Liver (tissue), 9 donors: Measurements from ENCODE around the gene AATK. TPM values are rescaled to one million over a fixed set of nuclear protein-coding genes. Genes with fewer than 3 reads are reported as not detected.
A peak's percentile ranks its signal among the peaks of the same experiment; 100 is the strongest.

Experiments used
- DNase-seq: peaks from one replicate; pipeline ENCODE4 v3.0.0-alpha.2; 2017; ENCODE audit warnings: low spot score
- H3K27ac ChIP-seq, 2 donors: one replicate each; pipeline ENCODE4 v1.7.0; 2013; ENCODE audit warnings: inconsistent platforms in 2 of 2, low read length in 2 of 2, control low read depth in 1 of 2, low read depth in 1 of 2, mild to moderate bottlenecking in 1 of 2
- H3K27me3 ChIP-seq, 4 donors: one replicate each; pipeline versions ENCODE4 v1.6.1 to v1.7.0; 2013; ENCODE audit warnings: low read length in 3 of 4, inconsistent platforms in 1 of 4, mild to moderate bottlenecking in 1 of 4, moderate library complexity in 1 of 4; ENCODE audit not compliant: control insufficient read depth in 4 of 4, insufficient read depth in 4 of 4
- H3K36me3 ChIP-seq, 4 donors: one replicate each; pipeline versions ENCODE4 v1.6.1 to v1.7.0; 2013; ENCODE audit warnings: low read length in 3 of 4, mild to moderate bottlenecking in 3 of 4, low read depth in 1 of 4, moderate library complexity in 1 of 4; ENCODE audit not compliant: control insufficient read depth in 4 of 4, insufficient read depth in 3 of 4
- H3K4me1 ChIP-seq, 4 donors: one replicate each; pipeline versions ENCODE4 v1.6.1 to v1.7.0; 2013; ENCODE audit warnings: low read length in 3 of 4, mild to moderate bottlenecking in 3 of 4, moderate library complexity in 1 of 4; ENCODE audit not compliant: control insufficient read depth in 4 of 4, insufficient read depth in 4 of 4
- H3K4me3 ChIP-seq, 3 donors: one replicate each; pipeline versions ENCODE4 v1.6.1 to v1.7.0; 2013; ENCODE audit warnings: low read length in 3 of 3, control low read depth in 1 of 3, low read depth in 1 of 3, mild to moderate bottlenecking in 1 of 3
- H3K9ac ChIP-seq, 2 donors: one replicate each; pipeline ENCODE4 v1.7.0; 2013; ENCODE audit warnings: low read length in 2 of 2, mild to moderate bottlenecking in 2 of 2, moderate library complexity in 2 of 2, control low read depth in 1 of 2, low read depth in 1 of 2
- H3K9me3 ChIP-seq, 4 donors: one replicate each; pipeline versions ENCODE4 v1.6.1 to v1.7.0; 2013; ENCODE audit warnings: low read length in 3 of 4; ENCODE audit not compliant: control insufficient read depth in 4 of 4
- EGR1 ChIP-seq, 2 donors: IDR thresholded peaks; 2 replicates each; pipeline ENCODE4 v1.6.1; 2016 to 2018; ENCODE audit warnings: antibody characterized with exemption in 2 of 2, low read depth in 2 of 2
- FOXA1 ChIP-seq: IDR thresholded peaks from 2 replicates; pipeline ENCODE4 v1.6.1; 2016; ENCODE audit warnings: antibody characterized with exemption
- FOXA2 ChIP-seq: IDR thresholded peaks from 2 replicates; pipeline ENCODE4 v1.6.1; 2016; ENCODE audit warnings: antibody characterized with exemption
- GABPA ChIP-seq, 2 donors: IDR thresholded peaks in 1 of 2; conservative IDR thresholded peaks in 1 of 2; 2 replicates each; pipeline ENCODE4 v1.6.1; 2016; ENCODE audit warnings: antibody characterized with exemption in 2 of 2, mild to moderate bottlenecking in 1 of 2, moderate library complexity in 1 of 2
- HNF4G ChIP-seq: IDR thresholded peaks from 2 replicates; pipeline ENCODE4 v1.6.1; 2016; ENCODE audit warnings: antibody characterized with exemption
- JUND ChIP-seq, 2 donors: IDR thresholded peaks; 2 replicates each; pipeline ENCODE4 v1.6.1; 2016; ENCODE audit warnings: antibody characterized with exemption in 2 of 2
- NR2F2 ChIP-seq: IDR thresholded peaks from 2 replicates; pipeline ENCODE4 v1.6.1; 2016; ENCODE audit warnings: antibody characterized with exemption
- RAD21 ChIP-seq, 2 donors: IDR thresholded peaks; 2 replicates each; pipeline ENCODE4 v1.6.1; 2016; ENCODE audit warnings: antibody characterized with exemption in 2 of 2, mild to moderate bottlenecking in 2 of 2
- SP1 ChIP-seq: IDR thresholded peaks from 2 replicates; pipeline ENCODE4 v1.6.1; 2018; ENCODE audit warnings: antibody characterized with exemption, mild to moderate bottlenecking
- YY1 ChIP-seq: IDR thresholded peaks from 2 replicates; pipeline ENCODE4 v1.6.1; 2016; ENCODE audit warnings: antibody characterized with exemption, mild to moderate bottlenecking
- WGBS: extraction: QIAGEN DNeasy Blood & Tissue Kit; methylation state at CpG from one replicate; pipeline ENCODE4 v1.1.7; 2013; 5-methylcytosine and 5-hydroxymethylcytosine counted together
- polyA plus RNA-seq, 2 donors: library from polyadenylated mRNA; stranded (reverse) in 1 of 2; unstranded in 1 of 2; fragments of 200-250 nt in 1 of 2; fragments of >200 nt in 1 of 2; fragmentation: Nextera tagmentation in 1 of 2; extraction: Ambion mirVana in 1 of 2; gene quantifications; one replicate each; pipeline versions ENCODE4 v1.2.1 to v1.2.3, GENCODE V29; 2013 to 2015
- total RNA-seq, 2 donors: library from RNA; depleted of rRNA; stranded (reverse); fragments of >200 nt; gene quantifications; one replicate each; pipeline ENCODE4 v1.2.3, GENCODE V29; 2014
- TF ChIP-seq, protein P1 (sequence below): IDR thresholded peaks from 2 replicates; pipeline ENCODE4 v1.6.1; 2016; ENCODE audit warnings: antibody characterized with exemption, mild to moderate bottlenecking
- TF ChIP-seq, protein P2 (sequence below): fragments of 150-350 bp; IDR thresholded peaks from 2 replicates; pipeline ENCODE4 v1.5.1; 2017; ENCODE audit warnings: improper control_type of control experiment, low read depth, low read length; ENCODE audit not compliant: missing input control
- TF ChIP-seq, protein P3 (sequence below): IDR thresholded peaks from 2 replicates; pipeline ENCODE4 v1.6.1; 2016; ENCODE audit warnings: antibody characterized with exemption
- TF ChIP-seq, protein P4 (sequence below): IDR thresholded peaks from 2 replicates; pipeline ENCODE4 v1.6.1; 2016; ENCODE audit warnings: antibody characterized with exemption
- donor health status: healthy.
- donor health status: healthy.
- donor health status: healthy.
- donor health status: healthy.
- donor health status: healthy.

AATK gene
- total and polyA plus RNA-seq, 4 donors: 0.24 to 2.3 (median 0.62) TPM

DNA sequence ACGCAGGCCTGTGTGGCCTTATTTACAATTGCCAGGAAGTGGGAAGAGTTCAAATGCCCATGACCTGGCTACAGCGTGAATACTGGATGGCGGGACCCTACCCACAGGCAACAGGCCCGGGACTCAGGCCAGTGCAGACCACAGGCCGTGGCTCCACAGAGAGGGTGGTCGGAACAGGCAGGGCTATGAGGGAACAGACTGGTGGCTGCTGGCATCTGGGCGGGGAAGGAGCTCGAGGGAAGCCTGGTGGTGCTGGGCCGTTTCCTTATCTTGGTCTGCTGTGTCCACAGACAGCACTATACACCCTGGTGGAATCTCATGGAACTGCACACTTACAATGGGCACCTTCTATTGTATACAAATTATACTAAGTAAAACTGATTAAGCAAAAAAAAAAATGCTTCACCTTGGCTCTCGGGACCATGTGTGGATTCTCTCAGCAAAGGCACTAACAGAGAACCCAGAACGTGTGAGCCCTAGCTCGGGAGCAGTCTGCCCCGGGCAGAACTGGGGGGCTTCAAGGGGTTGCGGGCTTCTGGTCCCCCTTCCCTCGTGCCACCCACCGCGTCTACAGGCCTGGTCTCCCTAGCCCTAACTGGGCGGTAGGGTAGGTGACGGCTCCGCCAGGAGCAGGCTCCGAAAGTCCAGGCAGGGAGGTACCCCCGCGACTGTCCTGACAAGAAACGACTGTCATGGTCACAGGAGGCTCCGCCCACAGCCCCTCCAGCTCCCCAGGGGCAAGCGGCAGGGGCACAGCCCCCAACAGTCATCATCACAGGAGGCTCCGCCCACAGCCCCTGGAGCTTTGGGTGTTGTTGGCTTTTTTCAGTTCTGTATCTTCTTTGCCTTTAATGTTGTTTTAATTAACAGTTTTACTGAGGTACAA is 34.9 kb upstream of the AATK start:
- Histone ChIP-seq H3K36me3 (no peaks in the 10 kb centered on the region), H3K4me1 (no peaks in the 10 kb centered on the region), H3K9me3 (no peaks in the 10 kb centered on the region), H3K27ac (no peak overlapping the region), H3K9ac (no peak overlapping the region), H3K4me3 (no peak overlapping the region), H3K27me3 (no peaks in the 10 kb centered on the region)
- DNase-seq: peak; percentile 51
- WGBS: 73% methylated on average over 27 of the region's 27 CpGs
- TF ChIP-seq HNF4G (no peak), RAD21 (IDR thresholded peaks at IDR 0.05) (peak; percentile 70 to 78), JUND (IDR thresholded peaks at IDR 0.05) (no peak), YY1 (no peak), GABPA (IDR thresholded peaks at IDR 0.05 in 1 of 2, conservative IDR thresholded peaks at IDR 0.05 in 1 of 2) (no peak)
- TF ChIP-seq, protein P1, sequence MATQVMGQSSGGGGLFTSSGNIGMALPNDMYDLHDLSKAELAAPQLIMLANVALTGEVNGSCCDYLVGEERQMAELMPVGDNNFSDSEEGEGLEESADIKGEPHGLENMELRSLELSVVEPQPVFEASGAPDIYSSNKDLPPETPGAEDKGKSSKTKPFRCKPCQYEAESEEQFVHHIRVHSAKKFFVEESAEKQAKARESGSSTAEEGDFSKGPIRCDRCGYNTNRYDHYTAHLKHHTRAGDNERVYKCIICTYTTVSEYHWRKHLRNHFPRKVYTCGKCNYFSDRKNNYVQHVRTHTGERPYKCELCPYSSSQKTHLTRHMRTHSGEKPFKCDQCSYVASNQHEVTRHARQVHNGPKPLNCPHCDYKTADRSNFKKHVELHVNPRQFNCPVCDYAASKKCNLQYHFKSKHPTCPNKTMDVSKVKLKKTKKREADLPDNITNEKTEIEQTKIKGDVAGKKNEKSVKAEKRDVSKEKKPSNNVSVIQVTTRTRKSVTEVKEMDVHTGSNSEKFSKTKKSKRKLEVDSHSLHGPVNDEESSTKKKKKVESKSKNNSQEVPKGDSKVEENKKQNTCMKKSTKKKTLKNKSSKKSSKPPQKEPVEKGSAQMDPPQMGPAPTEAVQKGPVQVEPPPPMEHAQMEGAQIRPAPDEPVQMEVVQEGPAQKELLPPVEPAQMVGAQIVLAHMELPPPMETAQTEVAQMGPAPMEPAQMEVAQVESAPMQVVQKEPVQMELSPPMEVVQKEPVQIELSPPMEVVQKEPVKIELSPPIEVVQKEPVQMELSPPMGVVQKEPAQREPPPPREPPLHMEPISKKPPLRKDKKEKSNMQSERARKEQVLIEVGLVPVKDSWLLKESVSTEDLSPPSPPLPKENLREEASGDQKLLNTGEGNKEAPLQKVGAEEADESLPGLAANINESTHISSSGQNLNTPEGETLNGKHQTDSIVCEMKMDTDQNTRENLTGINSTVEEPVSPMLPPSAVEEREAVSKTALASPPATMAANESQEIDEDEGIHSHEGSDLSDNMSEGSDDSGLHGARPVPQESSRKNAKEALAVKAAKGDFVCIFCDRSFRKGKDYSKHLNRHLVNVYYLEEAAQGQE: no peak
- TF ChIP-seq, protein P2, sequence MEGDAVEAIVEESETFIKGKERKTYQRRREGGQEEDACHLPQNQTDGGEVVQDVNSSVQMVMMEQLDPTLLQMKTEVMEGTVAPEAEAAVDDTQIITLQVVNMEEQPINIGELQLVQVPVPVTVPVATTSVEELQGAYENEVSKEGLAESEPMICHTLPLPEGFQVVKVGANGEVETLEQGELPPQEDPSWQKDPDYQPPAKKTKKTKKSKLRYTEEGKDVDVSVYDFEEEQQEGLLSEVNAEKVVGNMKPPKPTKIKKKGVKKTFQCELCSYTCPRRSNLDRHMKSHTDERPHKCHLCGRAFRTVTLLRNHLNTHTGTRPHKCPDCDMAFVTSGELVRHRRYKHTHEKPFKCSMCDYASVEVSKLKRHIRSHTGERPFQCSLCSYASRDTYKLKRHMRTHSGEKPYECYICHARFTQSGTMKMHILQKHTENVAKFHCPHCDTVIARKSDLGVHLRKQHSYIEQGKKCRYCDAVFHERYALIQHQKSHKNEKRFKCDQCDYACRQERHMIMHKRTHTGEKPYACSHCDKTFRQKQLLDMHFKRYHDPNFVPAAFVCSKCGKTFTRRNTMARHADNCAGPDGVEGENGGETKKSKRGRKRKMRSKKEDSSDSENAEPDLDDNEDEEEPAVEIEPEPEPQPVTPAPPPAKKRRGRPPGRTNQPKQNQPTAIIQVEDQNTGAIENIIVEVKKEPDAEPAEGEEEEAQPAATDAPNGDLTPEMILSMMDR: peak; percentile 70

DNA sequence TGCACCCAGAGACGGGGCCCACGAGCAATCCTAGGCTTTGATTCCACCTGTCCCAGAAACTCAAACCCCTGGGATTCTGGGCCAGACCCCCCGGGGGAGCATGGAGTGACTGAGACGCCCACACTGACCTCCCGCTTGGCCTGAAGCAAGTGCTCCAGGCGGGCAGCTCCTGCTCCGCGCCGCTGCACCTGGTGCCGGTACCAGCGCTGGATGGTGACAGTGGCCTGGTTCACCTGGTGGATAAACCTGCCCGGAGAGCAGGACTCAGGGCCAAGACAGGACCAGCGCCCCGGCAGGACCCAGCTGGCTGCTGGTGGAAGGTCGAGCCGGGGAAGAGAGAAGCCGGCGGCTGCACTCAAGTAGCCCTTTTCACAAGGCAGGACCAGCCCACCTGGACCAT is 34.2 kb upstream of the AATK start:
- WGBS: 93% methylated on average over 18 of the region's 18 CpGs
- Histone ChIP-seq H3K27me3 (no peaks in the 10 kb centered on the region), H3K4me3 (no peak overlapping the region), H3K36me3 (no peaks in the 10 kb centered on the region), H3K27ac (no peak overlapping the region), H3K9ac (no peak overlapping the region), H3K9me3 (no peaks in the 10 kb centered on the region), H3K4me1 (no peaks in the 10 kb centered on the region)
- no peak for DNase-seq
- TF ChIP-seq GABPA (IDR thresholded peaks at IDR 0.05 in 1 of 2, conservative IDR thresholded peaks at IDR 0.05 in 1 of 2) (no peak), JUND (IDR thresholded peaks at IDR 0.05) (no peak), HNF4G (no peak), SP1 (no peak), RAD21 (IDR thresholded peaks at IDR 0.05) (no peak), YY1 (no peak), NR2F2 (no peak), FOXA1 (no peak), EGR1 (IDR thresholded peaks at IDR 0.05; ENCODE audit: low read depth in 2 of 2) (no peak), FOXA2 (no peak)
- TF ChIP-seq, protein P3, sequence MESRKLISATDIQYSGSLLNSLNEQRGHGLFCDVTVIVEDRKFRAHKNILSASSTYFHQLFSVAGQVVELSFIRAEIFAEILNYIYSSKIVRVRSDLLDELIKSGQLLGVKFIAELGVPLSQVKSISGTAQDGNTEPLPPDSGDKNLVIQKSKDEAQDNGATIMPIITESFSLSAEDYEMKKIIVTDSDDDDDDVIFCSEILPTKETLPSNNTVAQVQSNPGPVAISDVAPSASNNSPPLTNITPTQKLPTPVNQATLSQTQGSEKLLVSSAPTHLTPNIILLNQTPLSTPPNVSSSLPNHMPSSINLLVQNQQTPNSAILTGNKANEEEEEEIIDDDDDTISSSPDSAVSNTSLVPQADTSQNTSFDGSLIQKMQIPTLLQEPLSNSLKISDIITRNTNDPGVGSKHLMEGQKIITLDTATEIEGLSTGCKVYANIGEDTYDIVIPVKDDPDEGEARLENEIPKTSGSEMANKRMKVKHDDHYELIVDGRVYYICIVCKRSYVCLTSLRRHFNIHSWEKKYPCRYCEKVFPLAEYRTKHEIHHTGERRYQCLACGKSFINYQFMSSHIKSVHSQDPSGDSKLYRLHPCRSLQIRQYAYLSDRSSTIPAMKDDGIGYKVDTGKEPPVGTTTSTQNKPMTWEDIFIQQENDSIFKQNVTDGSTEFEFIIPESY: no peak
- TF ChIP-seq, protein P4, sequence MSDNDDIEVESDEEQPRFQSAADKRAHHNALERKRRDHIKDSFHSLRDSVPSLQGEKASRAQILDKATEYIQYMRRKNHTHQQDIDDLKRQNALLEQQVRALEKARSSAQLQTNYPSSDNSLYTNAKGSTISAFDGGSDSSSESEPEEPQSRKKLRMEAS: no peak
- TF ChIP-seq, protein P2: no peak
